PC-3 (cell line): ENCODE measurements around the gene CELF1.

Experiments used
- EZH2 ChIP-seq: fragments of 300-600 bp; sonication (generic); IDR thresholded peaks from one replicate; pipeline ENCODE4 v1.6.1; 2017; ENCODE audit warnings: antibody characterized with exemption, mild to moderate bottlenecking, low read length; ENCODE audit not compliant: unreplicated experiment
- EZH2phosphoT487 ChIP-seq: fragments of 300-600 bp; sonication (generic); IDR thresholded peaks from 2 replicates; pipeline ENCODE4 v1.6.1; 2018; ENCODE audit warnings: mild to moderate bottlenecking, antibody characterized with exemption, low read length, borderline replicate concordance
- TF ChIP-seq, protein P1 (sequence below): fragments of 300-600 bp; sonication (generic); conservative IDR thresholded peaks from 2 replicates; pipeline ENCODE4 v1.5.1; 2017; ENCODE audit warnings: antibody characterized with exemption, low read depth, mild to moderate bottlenecking, low read length

DNA sequence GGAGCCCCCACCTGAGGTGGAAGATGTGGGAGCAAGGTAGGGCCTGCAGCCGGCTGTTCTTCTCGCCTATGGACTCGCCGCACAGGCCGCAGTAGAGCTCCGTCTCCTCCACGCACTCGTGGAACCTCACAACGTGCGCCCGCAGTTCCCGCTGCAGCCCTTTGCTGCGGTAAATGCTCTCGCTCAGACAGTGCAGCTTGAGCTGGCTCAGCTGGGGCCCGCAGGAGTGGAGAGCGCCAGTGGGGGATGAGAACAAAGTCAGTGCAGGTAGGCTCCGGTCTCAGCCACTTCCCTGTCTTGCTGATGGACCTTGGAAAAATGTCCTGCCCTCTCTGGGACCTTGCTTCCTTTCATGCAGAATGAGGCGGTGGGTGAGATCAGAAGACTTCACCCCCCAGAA, 114.2 kb downstream of the CELF1 start:
- TF ChIP-seq, protein P1, sequence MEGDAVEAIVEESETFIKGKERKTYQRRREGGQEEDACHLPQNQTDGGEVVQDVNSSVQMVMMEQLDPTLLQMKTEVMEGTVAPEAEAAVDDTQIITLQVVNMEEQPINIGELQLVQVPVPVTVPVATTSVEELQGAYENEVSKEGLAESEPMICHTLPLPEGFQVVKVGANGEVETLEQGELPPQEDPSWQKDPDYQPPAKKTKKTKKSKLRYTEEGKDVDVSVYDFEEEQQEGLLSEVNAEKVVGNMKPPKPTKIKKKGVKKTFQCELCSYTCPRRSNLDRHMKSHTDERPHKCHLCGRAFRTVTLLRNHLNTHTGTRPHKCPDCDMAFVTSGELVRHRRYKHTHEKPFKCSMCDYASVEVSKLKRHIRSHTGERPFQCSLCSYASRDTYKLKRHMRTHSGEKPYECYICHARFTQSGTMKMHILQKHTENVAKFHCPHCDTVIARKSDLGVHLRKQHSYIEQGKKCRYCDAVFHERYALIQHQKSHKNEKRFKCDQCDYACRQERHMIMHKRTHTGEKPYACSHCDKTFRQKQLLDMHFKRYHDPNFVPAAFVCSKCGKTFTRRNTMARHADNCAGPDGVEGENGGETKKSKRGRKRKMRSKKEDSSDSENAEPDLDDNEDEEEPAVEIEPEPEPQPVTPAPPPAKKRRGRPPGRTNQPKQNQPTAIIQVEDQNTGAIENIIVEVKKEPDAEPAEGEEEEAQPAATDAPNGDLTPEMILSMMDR, result no peak
- TF ChIP-seq EZH2phosphoT487, result no peak
- TF ChIP-seq EZH2, result no peak
